HCT116 (cell line): ENCODE measurements around the gene KLHDC3. TPM values are rescaled to one million over a fixed set of nuclear protein-coding genes. Genes with fewer than 3 reads are reported as not detected.
"Not testable (repeated sequence)": the region's sequence is repeated elsewhere in the genome, so short reads cannot be mapped to it uniquely, and the experiment has no call there.

Experiments used
- ATAC-seq: fragments of 200-7000 bp; cut with Tn5 transposase; 2 replicates; pipeline ENCODE4 v1.9.1; 2020; ENCODE audit warnings: mild to moderate bottlenecking, moderate library complexity
- BruUV-seq: library from RNA; stranded (reverse); fragments of 400-500 nt; replicated peaks from 2 replicates; lab custom pipeline; 2021; lab: Mats Ljungman, UMichigan
- CTCF ChIA-PET: fragments of 300-600 bp; sonication (Branson Sonifier 250); formaldehyde crosslinking; loops from one replicate; lab custom pipeline; 2021; ENCODE audit warnings: antibody characterized with exemption; lab: Charles Lee
- POLR2A ChIA-PET: fragments of 300-600, 350-600 bp; sonication (Branson Sonifier 250); formaldehyde crosslinking; loops from one replicate; lab custom pipeline; 2021; ENCODE audit warnings: antibody characterized with exemption; lab: Charles Lee
- RAD21 ChIA-PET, 2 experiments: fragments of 300-600 bp; sonication (Branson Sonifier 250); formaldehyde crosslinking; loops; one replicate each; lab custom pipeline; 2023; ENCODE audit warnings: low total read pairs in 2 of 2; ENCODE audit not compliant: uncharacterized antibody in 2 of 2, unreplicated experiment in 2 of 2, low non-redundant PET in 1 of 2; lab: Charles Lee
- DNase-seq: peaks from one replicate; pipeline ENCODE4 v3.0.0-alpha.2; 2010; ENCODE audit warnings: low read depth, low spot score
- H2AFZ ChIP-seq: fragments of 200-600 bp; shearing (Covaris generic), sonication (generic); 2 replicates; pipeline ENCODE4 v1.6.1; 2017; ENCODE audit warnings: low read depth, mixed run types, mixed read lengths, antibody characterized with exemption, low read length; ENCODE audit not compliant: poor library complexity, severe bottlenecking
- H3K27ac ChIP-seq: 2 replicates; pipeline ENCODE4 v1.5.1; 2012; ENCODE audit warnings: low read depth, low read length
- H3K27me3 ChIP-seq: fragments of 200-600 bp; sonication (generic); 2 replicates; pipeline ENCODE4 v1.6.1; 2016; ENCODE audit warnings: mixed run types, low read length, mixed read lengths; ENCODE audit not compliant: insufficient read depth
- H3K36me3 ChIP-seq, 2 experiments: fragments of 200-500 bp in 1 of 2; fragments of 200-600 bp in 1 of 2; sonication (Bioruptor generic) in 1 of 2; sonication (generic) in 1 of 2; 2 replicates each; pipeline versions ENCODE4 v1.5.1 to v1.6.1; 2014 to 2016; ENCODE audit warnings: low read length in 2 of 2, inconsistent platforms in 1 of 2, mixed read lengths in 1 of 2, mixed run types in 1 of 2; ENCODE audit not compliant: insufficient read depth in 2 of 2, control insufficient read depth in 1 of 2
- H3K4me1 ChIP-seq, 2 experiments: fragments of 200-600 bp in 1 of 2; sonication (generic) in 1 of 2; 2 replicates each; pipeline versions ENCODE4 v1.5.1 to v1.6.1; 2012 to 2017; ENCODE audit warnings: low read length in 2 of 2, inconsistent platforms in 1 of 2, mild to moderate bottlenecking in 1 of 2, mixed read lengths in 1 of 2, mixed run types in 1 of 2, moderate library complexity in 1 of 2; ENCODE audit not compliant: insufficient read depth in 2 of 2, control insufficient read depth in 1 of 2
- H3K4me2 ChIP-seq: fragments of 200-600 bp; sonication (generic); 2 replicates; pipeline ENCODE4 v1.6.1; 2017; ENCODE audit warnings: mixed run types, low read length, mixed read lengths
- H3K4me3 ChIP-seq, 2 experiments: fragments of 200-600 bp in 1 of 2; sonication (generic) in 1 of 2; replicated peaks in 1 of 2; 2 replicates each; pipeline ENCODE4 v1.5.1; 2011 to 2016; ENCODE audit warnings: low read length in 2 of 2, control low read depth in 1 of 2, low read depth in 1 of 2, mild to moderate bottlenecking in 1 of 2, mixed read lengths in 1 of 2, mixed run types in 1 of 2
- H3K79me2 ChIP-seq: fragments of 200-600 bp; sonication (generic); 2 replicates; pipeline ENCODE4 v1.6.1; 2017; ENCODE audit warnings: mild to moderate bottlenecking, mixed run types, low read length, moderate library complexity, mixed read lengths; ENCODE audit not compliant: insufficient read depth
- H3K9ac ChIP-seq: fragments of 200-600 bp; sonication (generic); 2 replicates; pipeline ENCODE4 v1.6.1; 2016; ENCODE audit warnings: low read length, mixed read lengths
- H3K9me2 ChIP-seq: fragments of 200-600 bp; sonication (generic), shearing (Covaris generic); 2 replicates; pipeline ENCODE4 v1.6.1; 2017; ENCODE audit warnings: mixed run types, mild to moderate bottlenecking, moderate library complexity; ENCODE audit not compliant: insufficient read depth
- H3K9me3 ChIP-seq, 2 experiments: fragments of 200-500 bp in 1 of 2; fragments of 200-600 bp in 1 of 2; sonication (Bioruptor generic) in 1 of 2; sonication (generic) in 1 of 2; 2 replicates each; pipeline ENCODE4 v1.6.1; 2014 to 2017; ENCODE audit warnings: low read length in 2 of 2, mixed read lengths in 2 of 2, inconsistent platforms in 1 of 2, low read depth in 1 of 2, mild to moderate bottlenecking in 1 of 2, mixed run types in 1 of 2, moderate library complexity in 1 of 2; ENCODE audit not compliant: control insufficient read depth in 1 of 2, insufficient read depth in 1 of 2
- H4K20me1 ChIP-seq: fragments of 200-600 bp; sonication (generic), shearing (Covaris generic); 2 replicates; pipeline ENCODE4 v1.6.1; 2017; ENCODE audit warnings: mixed run types, mild to moderate bottlenecking, moderate library complexity; ENCODE audit not compliant: insufficient read depth
- RAD21 ChIP-seq: IDR thresholded peaks from 2 replicates; pipeline ENCODE4 v1.6.1; 2012; ENCODE audit warnings: low read depth, mild to moderate bottlenecking
- REST ChIP-seq: IDR thresholded peaks from 2 replicates; pipeline ENCODE4 v1.6.1; 2012; ENCODE audit warnings: low read depth
- intact Hi-C: fragments of 100-400 bp; cut with micrococcal nuclease; formaldehyde crosslinking; loops from 2 replicates; pipeline ENCODE4 v1.10.0; 2022
- total RNA-seq: library from RNA; stranded (reverse); gene quantifications from one replicate; pipeline ENCODE4 v1.2.1, GENCODE V29; 2021; ENCODE audit not compliant: unreplicated experiment

KLHDC3 gene
- total RNA-seq, 1 experiment from 2014 or later: 67.2 TPM

- no peak for DNase-seq
- Histone ChIP-seq H4K20me1 (no peaks in the 10 kb centered on the region), H3K4me3 (no peak overlapping the region), H3K79me2 (peaks cover 4% of the 10 kb centered on the region; the same call in 1 of the 2 replicates), H2AFZ (no peak overlapping the region), H3K9ac (no peak overlapping the region), H3K4me2 (no peak overlapping the region), H3K27ac (no peak overlapping the region), H3K9me2 (no peaks in the 10 kb centered on the region), H3K9me3 (no peaks in the 10 kb centered on the region), H3K27me3 (no peaks in the 10 kb centered on the region), H3K36me3 (peaks cover 2 to 3% of the 10 kb centered on the region in 2 experiments; a peak in 1 of 4 replicates), H3K4me1 (no peaks in the 10 kb centered on the region)
- ChIA-PET RAD21 (no interaction called here), CTCF (interaction anchor here (1.2 to 2.6 kb wide), 3 partner anchors 9 to 147 kb away, joined by 3 to 12 read pairs (median 3); partner anchors contain the start of gene PPP2R5D), POLR2A (interaction anchor here (1.0 to 1.1 kb wide), 2 partner anchors 12 to 17 kb away, joined by 3 to 4 read pairs; partner anchors contain the start of genes KLHDC3, MEA1 and PPP2R5D)
- BruUV-seq: no TSS peak
- TF ChIP-seq RAD21 (peak; percentile 16; the same call in 1 of the 2 replicates), REST (no peak)
- no peak for ATAC-seq
- intact Hi-C loops: no loop called here
Measured at GRCh38 chr6:42996513-42996912, 17.5 kb upstream of the KLHDC3 start.

- H3K36me3 ChIP-seq, H3K4me2 ChIP-seq, CTCF ChIA-PET, BruUV-seq, POLR2A ChIA-PET, H3K9me3 ChIP-seq, H3K27me3 ChIP-seq, H3K9me2 ChIP-seq, H2AFZ ChIP-seq, H3K79me2 ChIP-seq, H3K4me1 ChIP-seq, intact Hi-C loops, RAD21 ChIA-PET, H4K20me1 ChIP-seq, ATAC-seq, H3K9ac ChIP-seq, H3K27ac ChIP-seq, DNase-seq, H3K4me3 ChIP-seq: not testable (repeated sequence)
Measured at GRCh38 chr6:42998205-42998604, 15.8 kb upstream of the KLHDC3 start.
